Activated T-helper 1 cell treated with anti-CD3 and anti-CD28 coated beads, Interleukin-2, amount 50 U/mL, for 16 hours (primary cell): ENCODE measurements around the gene HIVEP2.

Source experiments
- DNase-seq, 2 donors: peaks; one replicate each; pipeline ENCODE4 v3.0.0-alpha.2; 2020; ENCODE audit warnings: low read depth in 1 of 2, low spot score in 1 of 2

HIVEP2 gene

GRCh38 chr6:142867355-142867801 lies 77.6 kb downstream of the HIVEP2 start:
- DNase-seq, result no peak

GRCh38 chr6:142863981-142864380 lies 81.0 kb downstream of the HIVEP2 start:
- no peak for DNase-seq

- no peak for DNase-seq
These were observed 83.3 kb downstream of the HIVEP2 start for GRCh38 chr6:142861711-142862110.

- DNase-seq, result no peak
These were observed 84.5 kb downstream of the HIVEP2 start for GRCh38 chr6:142860498-142860897.

- no peak for DNase-seq
These were observed 87.0 kb downstream of the HIVEP2 start for GRCh38 chr6:142857796-142858555.

- no peak for DNase-seq
These were observed 87.7 kb downstream of the HIVEP2 start for GRCh38 chr6:142857233-142857761.

- no peak for DNase-seq
These were observed 88.2 kb downstream of the HIVEP2 start for GRCh38 chr6:142856624-142857232.

GRCh38 chr6:142855893-142856623 lies 88.9 kb downstream of the HIVEP2 start:
- DNase-seq, result no peak

DNA sequence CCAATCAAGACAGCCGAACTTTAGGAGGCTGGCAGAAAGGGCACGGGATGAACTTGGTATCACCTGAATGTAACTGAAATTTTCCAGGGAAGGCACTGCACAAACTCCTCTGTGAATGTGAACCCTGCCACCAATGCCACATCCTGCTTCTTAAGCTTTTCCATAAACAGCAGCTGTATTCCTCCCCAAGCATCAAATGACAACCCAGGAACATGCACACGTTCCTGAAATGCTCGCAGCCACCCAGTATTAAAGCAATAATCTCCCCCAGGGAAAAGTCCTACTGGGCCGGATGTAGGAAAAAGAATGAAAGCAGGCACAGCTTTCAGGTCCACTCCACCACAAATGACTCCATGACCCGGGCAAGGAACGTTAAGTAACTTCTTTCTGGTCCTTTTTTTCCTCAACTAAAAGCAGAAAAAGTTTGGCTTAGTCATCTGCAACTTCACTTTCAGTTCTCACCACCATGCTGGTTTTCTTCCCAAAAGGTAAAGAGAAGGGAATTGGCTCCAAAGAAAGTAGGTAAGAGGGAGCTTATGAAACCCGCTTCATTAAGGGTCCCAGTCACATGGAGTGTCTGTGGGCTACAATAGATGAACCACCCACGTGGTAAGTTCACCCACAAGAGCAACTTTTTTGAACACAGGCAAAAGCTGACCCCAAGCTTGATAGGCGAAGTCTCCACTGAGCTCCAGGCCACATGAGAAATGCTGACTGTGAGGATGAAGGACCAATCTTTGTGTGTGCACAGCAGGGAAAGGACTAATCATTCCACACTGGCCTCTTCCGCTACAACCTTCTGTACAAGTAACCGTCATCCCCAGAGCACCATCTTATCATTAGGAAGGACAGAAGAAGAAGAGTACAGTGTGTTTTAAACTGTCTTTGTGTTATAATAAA lies 90.1 kb downstream of the HIVEP2 start:
- no peak for DNase-seq

DNA sequence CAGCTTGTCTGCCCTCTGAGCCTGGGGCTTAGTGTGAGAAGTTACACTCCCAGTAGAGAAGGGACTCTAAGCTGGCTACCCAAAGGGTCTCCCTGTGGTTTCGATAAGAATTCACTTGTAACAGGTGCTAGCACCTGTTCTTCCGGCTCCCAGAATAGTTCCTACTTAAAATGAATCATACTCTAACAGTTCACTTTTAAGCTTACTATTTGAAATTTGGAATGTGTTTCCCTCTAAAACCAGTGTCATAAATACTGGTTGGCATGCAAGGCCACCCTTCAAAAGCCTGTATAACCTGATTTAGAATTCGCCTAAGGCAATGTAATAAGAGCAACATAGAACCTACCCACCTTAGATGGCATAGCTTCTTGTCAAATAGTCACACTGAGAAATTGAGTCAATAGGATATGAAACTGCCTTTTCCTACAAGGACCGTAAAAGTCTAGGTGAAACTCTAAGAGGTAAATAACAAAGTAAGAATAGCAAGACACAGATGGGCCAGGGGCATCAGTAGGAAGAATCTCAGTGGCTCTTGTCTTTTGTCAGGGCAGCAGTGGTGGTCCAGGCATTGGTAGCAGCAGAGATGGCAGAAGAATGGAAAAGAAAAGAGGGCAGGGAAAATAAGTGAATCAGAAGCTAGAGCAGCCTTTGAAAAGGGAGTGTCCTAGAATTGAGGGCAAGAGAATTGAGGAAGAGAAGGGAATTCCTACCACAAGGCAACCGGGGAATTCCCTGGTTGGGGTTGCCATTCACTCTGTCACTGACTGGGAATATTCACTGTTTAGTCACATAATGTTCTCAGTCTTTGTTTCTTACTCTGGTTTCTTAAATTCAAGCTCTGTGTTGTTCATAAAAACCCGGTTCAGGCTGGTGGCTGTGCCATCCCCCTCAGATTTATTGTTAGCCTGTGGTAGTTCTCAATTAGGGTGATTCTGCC lies 91.5 kb downstream of the HIVEP2 start:
- no peak for DNase-seq

DNA sequence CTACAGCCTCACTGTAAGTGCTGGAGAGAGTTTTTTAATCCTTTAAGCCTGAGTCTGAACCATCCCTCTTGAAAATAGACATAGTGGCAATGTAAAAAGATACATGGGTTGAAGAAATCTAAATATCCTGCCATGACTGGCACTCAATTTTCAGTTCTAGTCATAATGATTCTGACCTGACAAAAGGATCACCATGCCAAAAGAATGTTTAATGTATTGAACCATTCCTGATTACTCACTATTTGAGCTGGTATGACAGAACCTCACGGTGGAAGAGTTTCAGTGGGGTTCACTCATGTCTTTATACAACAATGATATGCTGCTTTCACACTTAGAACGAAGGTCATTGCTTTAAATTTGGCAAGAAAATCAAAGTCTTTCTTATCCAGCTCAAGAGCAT lies 93.4 kb downstream of the HIVEP2 start:
- DNase-seq, result no peak

DNA sequence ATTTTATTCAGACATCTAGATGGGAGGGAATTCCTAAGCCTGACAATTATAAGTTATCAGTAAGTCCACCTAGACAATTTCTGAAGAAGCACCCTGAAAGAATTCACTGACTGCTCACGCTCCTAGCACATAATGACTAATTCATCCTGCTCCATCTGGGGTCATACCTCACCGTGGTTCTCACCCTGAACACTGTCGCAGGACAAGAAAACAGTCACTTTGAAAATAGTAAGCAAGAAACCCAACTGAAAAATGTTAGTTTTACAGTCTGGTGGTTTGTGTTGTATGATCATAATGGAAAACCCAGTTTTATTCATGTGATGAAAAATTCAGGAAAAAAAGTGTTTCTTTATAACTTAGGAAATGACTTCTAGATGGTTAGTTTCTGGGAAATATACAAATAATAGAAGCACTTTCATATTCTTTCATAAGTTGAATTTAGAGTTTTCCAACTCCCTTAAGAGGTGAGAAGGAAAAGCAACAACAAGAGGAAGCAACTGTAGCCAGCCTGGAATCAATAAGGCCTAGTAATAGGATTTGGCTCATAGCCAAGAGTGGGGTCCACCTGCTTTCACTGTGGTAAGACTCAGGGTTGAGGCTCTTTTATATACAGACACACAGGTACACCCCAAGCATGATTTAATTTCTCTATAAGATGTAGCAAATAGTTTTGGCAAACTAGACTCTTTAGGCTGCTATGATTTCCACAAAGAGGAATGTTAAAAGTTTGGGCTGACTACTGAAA lies 94.1 kb downstream of the HIVEP2 start:
- DNase-seq, result no peak

DNA sequence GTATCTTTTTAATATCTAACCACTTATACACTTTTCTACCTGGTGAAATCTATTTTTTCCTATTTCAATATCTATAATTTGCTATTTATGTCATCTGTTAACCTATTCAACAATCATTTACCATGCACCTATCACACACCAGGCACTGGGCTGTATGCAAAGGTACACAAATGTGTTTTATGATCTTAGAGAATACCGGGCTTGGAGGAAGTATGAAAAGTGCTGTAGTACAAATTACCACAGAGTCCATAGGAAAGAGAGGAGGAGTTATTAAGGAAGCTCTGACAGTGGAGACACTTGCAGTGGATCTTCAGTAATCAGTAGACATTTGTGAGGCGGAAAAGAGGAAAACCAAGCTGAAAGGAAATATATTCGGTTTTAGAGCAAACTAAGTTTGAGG lies 96.0 kb downstream of the HIVEP2 start:
- DNase-seq, result no peak

GRCh38 chr6:142848156-142848555 lies 96.8 kb downstream of the HIVEP2 start:
- DNase-seq, result no peak

GRCh38 chr6:142846883-142847287 lies 98.1 kb downstream of the HIVEP2 start:
- no peak for DNase-seq

DNA sequence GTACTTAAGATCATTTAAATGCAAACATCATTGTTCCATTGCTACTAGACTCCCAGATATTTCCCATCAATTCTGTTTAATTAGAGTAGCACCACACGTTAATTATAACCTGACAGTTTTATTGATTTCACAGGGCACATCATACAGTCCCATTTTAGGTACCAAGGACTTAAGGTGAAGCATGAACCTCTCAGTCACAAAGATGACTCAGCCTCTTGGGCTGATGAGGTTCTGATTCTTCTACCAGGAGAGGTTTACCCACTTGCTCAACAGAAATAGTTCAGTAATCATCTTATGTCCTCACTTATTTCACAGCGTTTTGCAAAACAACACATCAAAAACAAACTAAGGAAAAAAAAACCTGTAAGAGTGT lies 98.5 kb downstream of the HIVEP2 start:
- DNase-seq, result no peak

GRCh38 chr6:142845624-142846458 lies 99.1 kb downstream of the HIVEP2 start:
- DNase-seq, result peak in 1 of 2 donors; percentile 35

DNA sequence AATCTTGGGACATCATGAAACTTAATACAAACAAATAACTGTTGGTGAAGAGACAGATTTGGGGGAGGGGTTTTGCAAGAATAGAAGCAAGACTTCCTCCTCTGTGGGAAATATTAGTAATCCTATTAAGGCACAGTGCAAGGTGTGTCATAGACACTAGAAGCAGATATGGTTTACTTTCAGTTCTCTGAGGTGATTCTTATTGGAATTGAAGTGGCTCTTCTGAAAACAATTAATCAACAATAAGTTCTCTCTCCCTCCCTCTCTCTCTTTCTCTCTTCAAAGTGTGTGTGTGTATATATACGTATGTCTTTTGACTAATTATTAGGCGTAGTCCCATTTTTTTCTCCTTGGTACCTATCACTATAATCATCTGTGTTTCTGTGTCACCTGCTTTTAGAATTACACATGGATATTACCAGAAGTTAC lies 99.8 kb downstream of the HIVEP2 start:
- DNase-seq, result no peak
